ENCODE data around the gene ADGRE1.
"Not testable (repeated sequence)": the region's sequence is repeated elsewhere in the genome, so short reads cannot be mapped to it uniquely, and the experiment has no call there.

Gene ADGRE1

GRCh38 chr19:6887316-6887715 lies at the start of gene ADGRE1:
Gene ADGRE1, plus strand, starts transcription at chr19:6887579. Its CDS starts 30 bp downstream, at chr19:6887609.
- no peak for DNase-seq

GRCh38 chr19:6838062-6838655 lies 49.2 kb upstream of the ADGRE1 start:
- DNase-seq, result no peak

- DNase-seq, result no peak
These were observed 44.3 kb upstream of the ADGRE1 start for GRCh38 chr19:6842871-6843607.

DNA sequence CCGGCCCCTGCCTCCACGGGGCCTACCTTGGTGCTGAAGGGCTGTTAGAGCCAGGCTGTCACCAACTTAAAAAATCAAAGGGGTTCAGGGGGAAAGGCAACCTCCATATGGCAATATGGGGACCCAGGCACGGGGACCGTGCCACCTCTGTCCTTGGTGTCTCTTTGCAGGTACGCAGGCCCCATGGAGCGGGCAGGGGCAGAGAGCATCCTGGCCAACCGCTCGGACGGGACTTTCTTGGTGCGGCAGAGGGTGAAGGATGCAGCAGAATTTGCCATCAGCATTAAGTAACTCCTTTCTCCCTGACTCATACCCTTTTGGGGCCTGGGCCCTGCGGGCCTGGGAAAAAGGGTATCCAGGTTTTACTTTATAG lies 39.6 kb upstream of the ADGRE1 start:
- no peak for DNase-seq

- DNase-seq, result no peak
These were observed 38.4 kb upstream of the ADGRE1 start for GRCh38 chr19:6848986-6849385.

DNA sequence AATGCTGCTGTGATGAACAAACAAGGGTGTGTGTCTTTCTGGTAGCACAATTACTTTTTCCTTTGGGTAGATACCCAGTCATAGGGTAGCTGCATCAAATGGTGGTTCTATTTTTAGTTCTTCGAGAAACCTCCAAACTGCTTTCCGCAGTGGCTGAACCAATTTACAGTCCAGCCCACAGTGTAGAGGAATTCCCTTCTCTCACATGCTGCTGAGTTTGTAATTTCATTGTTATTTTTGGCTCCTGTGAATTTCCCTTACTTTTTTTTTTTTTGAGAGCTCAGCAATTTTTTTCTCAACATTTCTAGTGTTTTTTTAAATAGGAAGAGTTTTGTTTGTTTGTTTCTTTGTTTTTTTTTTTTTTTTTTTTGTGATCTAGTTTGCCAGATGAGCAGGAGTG lies 37.5 kb upstream of the ADGRE1 start:
- no peak for DNase-seq

- DNase-seq, result no peak
These were observed 36.0 kb upstream of the ADGRE1 start for GRCh38 chr19:6851359-6851758.

DNA sequence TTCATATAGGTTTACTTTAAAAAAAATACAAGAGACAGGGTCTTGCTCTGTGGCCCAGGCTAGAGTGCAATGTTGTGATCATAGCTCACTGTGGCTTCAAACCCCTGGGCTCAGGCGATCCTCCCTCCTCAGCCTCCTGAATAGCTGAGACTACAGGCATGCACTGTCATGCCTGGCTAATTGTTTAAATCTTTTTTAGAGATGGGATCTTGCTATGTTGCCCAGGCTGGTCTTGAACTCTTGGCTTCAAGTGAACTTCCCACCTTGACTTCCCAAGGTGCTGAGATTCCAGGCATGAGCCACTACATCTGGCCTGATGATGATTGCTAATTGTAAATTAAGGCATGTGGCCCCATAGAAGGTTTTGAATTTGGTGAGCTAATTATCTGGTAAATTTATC lies 35.4 kb upstream of the ADGRE1 start:
- no peak for DNase-seq

DNA sequence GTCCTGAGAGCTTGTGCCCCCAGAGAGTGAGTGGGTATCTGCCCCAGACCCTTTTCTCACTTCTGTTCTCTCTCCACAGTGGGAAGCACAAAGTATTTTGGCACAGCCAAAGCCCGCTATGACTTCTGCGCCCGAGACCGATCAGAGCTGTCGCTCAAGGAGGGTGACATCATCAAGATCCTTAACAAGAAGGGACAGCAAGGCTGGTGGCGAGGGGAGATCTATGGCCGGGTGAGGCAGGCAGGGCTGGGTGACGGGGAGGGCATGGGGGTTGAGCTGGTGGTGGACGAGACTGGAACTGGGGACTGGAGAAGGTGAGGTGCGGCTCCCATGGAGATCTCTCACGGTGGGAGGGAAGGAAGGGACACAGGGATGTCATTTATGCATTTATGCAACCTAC lies 33.5 kb upstream of the ADGRE1 start:
- no peak for DNase-seq

DNA sequence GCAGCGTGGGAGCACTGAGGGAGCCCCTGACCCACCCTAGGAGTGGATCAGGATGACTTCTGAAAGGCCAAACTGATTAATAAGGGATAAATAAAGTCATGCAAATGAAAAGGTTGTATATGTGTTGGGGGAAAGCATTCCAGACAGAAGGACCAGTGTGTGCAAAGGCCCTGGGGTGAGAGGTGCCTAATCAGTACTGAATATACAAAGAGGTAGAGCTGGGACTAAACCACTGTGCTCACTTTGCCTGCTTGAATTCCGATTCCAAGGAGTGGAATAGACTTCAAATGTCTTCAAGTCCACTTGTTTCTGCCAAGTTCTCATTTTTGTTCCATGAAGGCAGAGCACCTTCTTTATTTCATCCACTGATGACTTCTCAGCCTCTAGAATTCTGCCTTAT lies 32.6 kb upstream of the ADGRE1 start:
- no peak for DNase-seq

- no peak for DNase-seq
These were observed 30.5 kb upstream of the ADGRE1 start for GRCh38 chr19:6856749-6857372.

GRCh38 chr19:6861683-6862286 lies 25.6 kb upstream of the ADGRE1 start:
- no peak for DNase-seq

DNA sequence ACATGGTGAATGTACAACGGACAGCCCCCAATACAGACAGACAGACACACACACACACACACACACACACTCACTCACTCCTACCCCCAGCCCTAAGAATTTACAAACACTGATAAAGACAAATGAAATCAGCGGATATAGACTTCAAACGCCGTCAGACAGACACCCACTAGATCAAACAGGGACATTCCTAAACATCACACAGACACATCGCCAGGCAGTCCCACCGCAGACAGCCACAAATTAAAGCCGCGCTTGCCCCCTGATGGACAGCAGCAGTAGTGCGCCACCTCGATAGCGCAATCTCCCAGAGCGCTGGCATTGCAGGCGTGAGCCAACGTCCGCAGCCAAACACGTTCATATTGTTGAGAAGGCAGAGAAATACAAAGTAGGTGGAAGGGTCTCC lies 24.7 kb upstream of the ADGRE1 start:
- DNase-seq, result peak; percentile 35

- no peak for DNase-seq
These were observed 22.9 kb upstream of the ADGRE1 start for GRCh38 chr19:6864325-6864940.

DNA sequence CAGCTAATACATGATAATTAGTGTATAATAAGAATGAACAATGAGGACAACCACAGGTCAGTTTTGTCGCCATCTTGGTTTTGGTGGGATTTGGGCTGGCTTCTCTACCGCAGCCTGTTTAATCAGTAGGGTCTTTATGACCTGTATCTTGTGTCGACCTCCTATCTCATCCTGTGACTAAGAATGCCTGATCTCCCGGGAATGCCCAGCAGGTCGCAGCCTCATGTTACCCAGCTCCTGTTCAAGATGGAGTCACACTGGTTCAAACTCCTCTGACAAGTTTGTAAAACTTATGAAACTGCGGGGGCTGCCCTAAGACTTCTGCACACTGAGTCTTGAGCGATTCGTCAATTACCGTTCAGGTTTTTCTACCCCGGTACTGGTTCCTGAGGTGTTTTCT lies 21.5 kb upstream of the ADGRE1 start:
- DNase-seq, result no peak

- no peak for DNase-seq
These were observed 20.6 kb upstream of the ADGRE1 start for GRCh38 chr19:6866741-6867151.

DNA sequence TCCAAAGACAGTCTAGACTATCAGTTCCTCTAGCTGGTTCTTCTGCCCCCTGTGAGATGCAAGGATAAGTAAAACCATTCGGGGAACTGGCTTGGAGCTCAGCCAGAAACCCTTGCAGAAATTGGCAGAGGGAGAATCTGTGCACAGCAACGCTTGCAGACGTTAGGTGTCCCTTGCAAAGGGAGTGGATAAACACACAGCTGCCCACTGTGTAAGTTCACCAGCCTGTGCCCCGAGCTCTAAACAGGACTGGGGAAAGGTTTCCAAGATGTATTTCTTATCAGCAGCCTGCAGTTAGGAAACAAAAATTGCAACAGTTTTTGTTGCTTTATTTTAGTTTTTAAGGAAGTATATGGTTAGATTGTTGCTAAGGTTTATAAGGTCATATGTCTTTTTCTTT lies 19.0 kb upstream of the ADGRE1 start:
- no peak for DNase-seq

- not testable (repeated sequence) for DNase-seq
These were observed 18.1 kb upstream of the ADGRE1 start for GRCh38 chr19:6869151-6869882.

DNA sequence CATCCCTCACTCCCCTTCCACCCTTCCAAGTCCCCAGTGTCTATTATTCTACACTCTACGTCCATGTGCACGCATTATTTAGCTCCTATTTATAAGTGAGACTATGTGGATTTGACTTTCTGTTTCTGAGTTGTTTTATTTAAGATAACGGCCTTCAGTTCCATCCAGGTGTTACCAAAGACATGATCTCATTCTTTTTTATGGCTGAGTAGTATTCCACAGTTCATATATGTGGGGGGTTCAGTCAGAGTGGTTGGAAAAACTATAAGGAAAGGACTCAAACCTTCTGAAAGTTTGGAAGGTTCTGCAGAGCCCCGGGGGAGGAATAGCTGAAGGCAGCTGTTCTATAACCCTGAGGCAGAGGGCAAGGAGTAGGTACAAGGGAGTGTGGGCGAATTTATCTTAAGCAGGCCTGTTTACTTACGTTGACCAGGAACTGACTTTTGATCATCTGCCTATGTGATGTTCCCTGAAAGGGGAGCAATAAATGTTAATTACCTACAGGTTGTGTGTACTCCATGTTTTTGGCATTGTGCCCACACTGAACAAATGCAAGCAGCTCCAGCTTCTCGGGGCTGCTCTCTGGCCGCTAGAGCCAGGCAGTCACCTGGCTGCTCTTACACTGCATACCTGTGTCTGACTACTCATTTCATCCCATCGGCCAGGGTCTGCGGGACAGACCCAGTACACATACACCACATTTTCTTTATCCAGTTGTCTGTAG lies 13.5 kb upstream of the ADGRE1 start:
- no peak for DNase-seq

DNA sequence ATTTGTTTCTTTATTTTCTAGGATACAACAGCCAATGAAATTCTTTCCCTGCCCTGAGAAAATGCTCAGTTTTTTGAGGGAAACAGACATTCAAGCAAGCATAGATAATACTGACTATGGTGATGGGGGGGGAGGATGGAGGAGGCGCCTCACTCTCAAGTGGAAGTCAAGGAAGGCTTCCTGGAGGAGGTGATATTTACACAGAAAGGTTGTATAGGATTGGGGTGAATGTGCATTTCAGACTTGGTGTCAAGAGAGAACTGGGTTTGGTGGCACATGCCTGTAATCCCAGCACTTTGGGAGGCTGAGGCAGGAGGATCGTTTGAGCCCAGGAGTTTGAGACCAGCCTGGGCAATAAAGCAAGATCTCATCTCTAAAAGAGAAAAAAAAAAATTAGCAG lies 12.2 kb upstream of the ADGRE1 start:
- no peak for DNase-seq

- DNase-seq, result no peak
These were observed 10.6 kb upstream of the ADGRE1 start for GRCh38 chr19:6876748-6877147.

- DNase-seq, result no peak
These were observed 9.6 kb upstream of the ADGRE1 start for GRCh38 chr19:6877766-6878165.
